GM12873 (cell line): ENCODE data around the gene MPZL2.

Source experiments
- CTCF ChIP-seq: IDR thresholded peaks from 2 replicates; pipeline ENCODE4 v1.5.1; 2012; ENCODE audit warnings: low read depth, mild to moderate bottlenecking, moderate library complexity, low read length, control low read depth; ENCODE audit not compliant: insufficient read depth; ENCODE audit errors: missing control alignments

MPZL2 gene

GRCh38 chr11:118226296-118226695 is 37.8 kb downstream of the MPZL2 start:
- no peak for TF ChIP-seq CTCF

GRCh38 chr11:118224511-118225188 is 39.4 kb downstream of the MPZL2 start, which contains the start of gene JAML:
JAML (minus strand) TSS chr11:118225011; CDS start chr11:118214866, 10,145 bp downstream.
- no peak for TF ChIP-seq CTCF

- no peak for TF ChIP-seq CTCF
Observed at GRCh38 chr11:118223992-118224391, 40.1 kb downstream of the MPZL2 start.

GRCh38 chr11:118223570-118223969 is 40.5 kb downstream of the MPZL2 start:
- no peak for TF ChIP-seq CTCF

GRCh38 chr11:118222437-118222836 is 41.7 kb downstream of the MPZL2 start:
- no peak for TF ChIP-seq CTCF

GRCh38 chr11:118221419-118221818 is 42.7 kb downstream of the MPZL2 start:
- no peak for TF ChIP-seq CTCF

- no peak for TF ChIP-seq CTCF
Observed at GRCh38 chr11:118219732-118220131, 44.4 kb downstream of the MPZL2 start.
